GM20431 (cell line): ENCODE results near the gene COX4I1.

Experiments used
- in situ Hi-C: fragments of 300-500 bp; cut with MseI, MboI; formaldehyde crosslinking; loops from one replicate; pipeline ENCODE4 v1.15.0; 2020; ENCODE audit warnings: low sequenced_read_pairs; ENCODE audit not compliant: unreplicated experiment

The COX4I1 gene

GRCh38 chr16:85819771-85820170 lies 20.3 kb downstream of the COX4I1 start:
- in situ Hi-C loops: loop anchor here (5.0 to 25.0 kb wide), 3 partner anchors 75 to 693 kb away; partner anchors contain the start of genes FOXF1 and IRF8

GRCh38 chr16:85820604-85821372 lies 21.3 kb downstream of the COX4I1 start:
- in situ Hi-C loops: loop anchor here (5.0 to 25.0 kb wide), 3 partner anchors 74 to 692 kb away; partner anchors contain the start of genes FOXF1 and IRF8

GRCh38 chr16:85821390-85822135 lies 22.1 kb downstream of the COX4I1 start:
- in situ Hi-C loops: loop anchor here (5.0 to 25.0 kb wide), 3 partner anchors 73 to 691 kb away; partner anchors contain the start of genes FOXF1 and IRF8

GRCh38 chr16:85822145-85822544 lies 22.6 kb downstream of the COX4I1 start:
- in situ Hi-C loops: loop anchor here (5.0 to 25.0 kb wide), 3 partner anchors 73 to 690 kb away; partner anchors contain the start of genes FOXF1 and IRF8

- in situ Hi-C loops: loop anchor here (5.0 to 25.0 kb wide), 3 partner anchors 71 to 689 kb away; partner anchors contain the start of genes FOXF1 and IRF8
These were observed 23.9 kb downstream of the COX4I1 start for GRCh38 chr16:85823328-85823920.

- in situ Hi-C loops: loop anchor here (5.0 to 25.0 kb wide), 3 partner anchors 70 to 688 kb away; partner anchors contain the start of genes FOXF1 and IRF8
These were observed 25.0 kb downstream of the COX4I1 start for GRCh38 chr16:85824161-85825135.

GRCh38 chr16:85825326-85825725 lies 25.8 kb downstream of the COX4I1 start:
- in situ Hi-C loops: loop anchor here (10.0 kb wide), 1 partner anchor 69 kb away; the partner anchor contains the start of gene IRF8

- in situ Hi-C loops: loop anchor here (10.0 kb wide), 1 partner anchor 68 kb away; the partner anchor contains the start of gene IRF8
These were observed 27.3 kb downstream of the COX4I1 start for GRCh38 chr16:85826686-85827247.

GRCh38 chr16:85828166-85828565 lies 28.7 kb downstream of the COX4I1 start:
- in situ Hi-C loops: loop anchor here (10.0 kb wide), 1 partner anchor 67 kb away; the partner anchor contains the start of gene IRF8

- in situ Hi-C loops: loop anchor here (10.0 kb wide), 1 partner anchor 66 kb away; the partner anchor contains the start of gene IRF8
These were observed 29.8 kb downstream of the COX4I1 start for GRCh38 chr16:85829171-85829719.

GRCh38 chr16:85829751-85830445 lies 30.4 kb downstream of the COX4I1 start:
- in situ Hi-C loops: loop anchor here (10.0 kb wide), 1 partner anchor 65 kb away; the partner anchor contains the start of gene IRF8

- in situ Hi-C loops: no loop called here
These were observed 31.3 kb downstream of the COX4I1 start for GRCh38 chr16:85830821-85831220.

- in situ Hi-C loops: no loop called here
These were observed 33.2 kb downstream of the COX4I1 start for GRCh38 chr16:85832570-85833218.

GRCh38 chr16:85833219-85833920 lies 33.9 kb downstream of the COX4I1 start:
- in situ Hi-C loops: no loop called here

GRCh38 chr16:85834741-85835140 lies 35.2 kb downstream of the COX4I1 start:
- in situ Hi-C loops: no loop called here

- in situ Hi-C loops: no loop called here
These were observed 35.8 kb downstream of the COX4I1 start for GRCh38 chr16:85835227-85835751.
